M059J (cell line): ENCODE results near the gene ARPC1A. TPM values are rescaled to one million over a fixed set of nuclear protein-coding genes. Genes with fewer than 3 reads are reported as not detected.

Experiments
- DNase-seq: peaks from one replicate; pipeline ENCODE4 v3.0.0-alpha.2; 2012; ENCODE audit warnings: low read depth
- total RNA-seq: library from RNA; depleted of rRNA; stranded (reverse); fragments of >200 nt; shearing (Covaris generic); gene quantifications from 2 replicates; pipeline ENCODE4 v1.2.3, GENCODE V29; 2014

Gene ARPC1A
- total RNA-seq, 1 experiment from 2014 or later, result 349 TPM

- DNase-seq, result no peak
Observed at GRCh38 chr7:99387912-99388311, 62.2 kb downstream of the ARPC1A start.

- no peak for DNase-seq
Observed at GRCh38 chr7:99389772-99390171, 64.1 kb downstream of the ARPC1A start.

- DNase-seq, result no peak
Observed at GRCh38 chr7:99390941-99391602, 65.4 kb downstream of the ARPC1A start.

GRCh38 chr7:99392046-99392445, 66.3 kb downstream of the ARPC1A start:
- DNase-seq, result no peak

- DNase-seq, result no peak
Observed at GRCh38 chr7:99392659-99393354, 67.1 kb downstream of the ARPC1A start.

- DNase-seq, result no peak
Observed at GRCh38 chr7:99393355-99394187, 67.9 kb downstream of the ARPC1A start.

GRCh38 chr7:99394188-99394502, 68.4 kb downstream of the ARPC1A start:
- no peak for DNase-seq

GRCh38 chr7:99395616-99396327, 70.1 kb downstream of the ARPC1A start:
- DNase-seq, result no peak

- DNase-seq, result no peak
Observed at GRCh38 chr7:99396418-99397296, 71.0 kb downstream of the ARPC1A start.

GRCh38 chr7:99397297-99397983, 71.7 kb downstream of the ARPC1A start:
- DNase-seq, result no peak

- no peak for DNase-seq
Observed at GRCh38 chr7:99398891-99399445, 73.3 kb downstream of the ARPC1A start.

GRCh38 chr7:99399597-99399996, 73.9 kb downstream of the ARPC1A start:
- no peak for DNase-seq

- DNase-seq, result no peak
Observed at GRCh38 chr7:99402854-99403253, 77.2 kb downstream of the ARPC1A start.

GRCh38 chr7:99403764-99404163, 78.1 kb downstream of the ARPC1A start:
- DNase-seq, result no peak

GRCh38 chr7:99404235-99404976, 78.7 kb downstream of the ARPC1A start:
- DNase-seq, result peak; percentile 42

- no peak for DNase-seq
Observed at GRCh38 chr7:99404977-99405320, 79.3 kb downstream of the ARPC1A start.

GRCh38 chr7:99406557-99406956, 80.9 kb downstream of the ARPC1A start:
- no peak for DNase-seq

- peak; percentile 78 for DNase-seq
Observed at GRCh38 chr7:99407872-99408378, 82.2 kb downstream of the ARPC1A start.
